ENCODE measurements around the gene SERPINB12.

- TF ChIP-seq EZH2 (IDR thresholded peaks at IDR 0.05; ENCODE audit: insufficient read depth, poor library complexity, severe bottlenecking) (no peak), EZH2phosphoT487 (IDR thresholded peaks at IDR 0.05; ENCODE audit: insufficient read depth, low read depth) (no peak)
Observed at GRCh38 chr18:63523660-63524059, 18.5 kb upstream of the SERPINB12 start.

Measured in GM23248 (cell line).